ENCODE measurements around the gene BLOC1S1. TPM values are rescaled to one million over a fixed set of nuclear protein-coding genes. Genes with fewer than 3 reads are reported as not detected.

The BLOC1S1 gene
- total RNA-seq, 1 experiment from 2014 or later: 85.5 TPM

DNA sequence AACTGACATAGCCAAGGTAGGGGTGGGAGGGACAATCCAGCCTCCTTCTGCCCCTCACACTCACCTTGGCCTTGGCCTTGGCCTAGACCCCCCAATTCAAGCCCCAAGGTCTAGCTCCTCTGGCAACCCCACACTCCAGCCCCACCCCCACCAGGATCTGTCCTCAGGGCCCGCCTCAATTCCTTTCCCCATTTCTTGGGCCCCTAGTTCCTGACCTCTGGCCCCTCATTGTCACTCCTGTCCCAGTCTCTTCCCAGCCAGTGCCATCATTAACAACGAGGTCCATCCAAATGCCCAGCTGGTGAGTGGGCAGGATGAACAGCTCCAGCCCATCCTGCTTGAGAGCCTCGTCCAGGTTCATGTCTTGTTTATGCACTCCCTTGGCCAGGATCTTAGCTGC is 20.2 kb downstream of the BLOC1S1 start:
- Histone ChIP-seq H3K27me3 (ENCODE audit: insufficient read depth, low read length) (no peaks in the 10 kb centered on the region), H3K4me1 (ENCODE audit: control insufficient read depth in 1 of 2, insufficient read depth in 2 of 2, low read length in 2 of 2) (peaks cover 12 to 42% of the 10 kb centered on the region in 2 experiments), H2AFZ (ENCODE audit: low read depth, low read length, poor library complexity, severe bottlenecking) (no peak overlapping the region), H3K9ac (ENCODE audit: low read length) (no peak overlapping the region), H3K4me2 (ENCODE audit: low read length) (no peak overlapping the region), H3K9me2 (ENCODE audit: insufficient read depth) (no peaks in the 10 kb centered on the region), H3K4me3 (replicated peaks in 1 of 2; ENCODE audit: low read depth in 1 of 2, low read length in 2 of 2) (no peak overlapping the region), H3K36me3 (ENCODE audit: control insufficient read depth in 1 of 2, insufficient read depth in 2 of 2, low read length in 2 of 2) (no peaks in the 10 kb centered on the region), H3K9me3 (ENCODE audit: control insufficient read depth in 1 of 2, insufficient read depth in 1 of 2, low read depth in 1 of 2, low read length in 2 of 2) (no peaks in the 10 kb centered on the region), H3K27ac (ENCODE audit: low read depth, low read length) (no peak overlapping the region), H4K20me1 (ENCODE audit: insufficient read depth) (no peaks in the 10 kb centered on the region), H3K79me2 (ENCODE audit: insufficient read depth, low read length) (no peaks in the 10 kb centered on the region)
- TF ChIP-seq EZH2phosphoT487 (IDR thresholded peaks at IDR 0.05; ENCODE audit: borderline replicate concordance) (no peak), RAD21 (IDR thresholded peaks at IDR 0.05; ENCODE audit: low read depth) (no peak), ZNF274 (IDR thresholded peaks at IDR 0.05; ENCODE audit: low read depth, low read length) (no peak), ZFX (IDR thresholded peaks at IDR 0.05) (no peak), CEBPB (IDR thresholded peaks at IDR 0.05; ENCODE audit: low read depth) (no peak), SIN3A (IDR thresholded peaks at IDR 0.05; ENCODE audit: low read depth) (no peak), ELF1 (IDR thresholded peaks at IDR 0.05; ENCODE audit: borderline replicate concordance, low read depth) (no peak), POLR2A (IDR thresholded peaks at IDR 0.05; ENCODE audit: borderline replicate concordance, extremely low read depth, insufficient read depth, insufficient read length) (no peak), YY1 (IDR thresholded peaks at IDR 0.05; ENCODE audit: extremely low read depth, insufficient replicate concordance, low read depth, low read length) (no peak), SRF (IDR thresholded peaks at IDR 0.05; ENCODE audit: low read depth) (no peak), TCF7L2 (IDR thresholded peaks at IDR 0.05; ENCODE audit: borderline replicate concordance, extremely low read depth, insufficient read depth, insufficient read length) (no peak), FOSL1 (IDR thresholded peaks at IDR 0.05; ENCODE audit: low read depth) (no peak), EZH2 (IDR thresholded peaks at IDR 0.05) (no peak)
- TF ChIP-seq, protein P1, sequence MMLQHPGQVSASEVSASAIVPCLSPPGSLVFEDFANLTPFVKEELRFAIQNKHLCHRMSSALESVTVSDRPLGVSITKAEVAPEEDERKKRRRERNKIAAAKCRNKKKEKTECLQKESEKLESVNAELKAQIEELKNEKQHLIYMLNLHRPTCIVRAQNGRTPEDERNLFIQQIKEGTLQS (IDR thresholded peaks at IDR 0.05): no peak
- TF ChIP-seq, protein P2, sequence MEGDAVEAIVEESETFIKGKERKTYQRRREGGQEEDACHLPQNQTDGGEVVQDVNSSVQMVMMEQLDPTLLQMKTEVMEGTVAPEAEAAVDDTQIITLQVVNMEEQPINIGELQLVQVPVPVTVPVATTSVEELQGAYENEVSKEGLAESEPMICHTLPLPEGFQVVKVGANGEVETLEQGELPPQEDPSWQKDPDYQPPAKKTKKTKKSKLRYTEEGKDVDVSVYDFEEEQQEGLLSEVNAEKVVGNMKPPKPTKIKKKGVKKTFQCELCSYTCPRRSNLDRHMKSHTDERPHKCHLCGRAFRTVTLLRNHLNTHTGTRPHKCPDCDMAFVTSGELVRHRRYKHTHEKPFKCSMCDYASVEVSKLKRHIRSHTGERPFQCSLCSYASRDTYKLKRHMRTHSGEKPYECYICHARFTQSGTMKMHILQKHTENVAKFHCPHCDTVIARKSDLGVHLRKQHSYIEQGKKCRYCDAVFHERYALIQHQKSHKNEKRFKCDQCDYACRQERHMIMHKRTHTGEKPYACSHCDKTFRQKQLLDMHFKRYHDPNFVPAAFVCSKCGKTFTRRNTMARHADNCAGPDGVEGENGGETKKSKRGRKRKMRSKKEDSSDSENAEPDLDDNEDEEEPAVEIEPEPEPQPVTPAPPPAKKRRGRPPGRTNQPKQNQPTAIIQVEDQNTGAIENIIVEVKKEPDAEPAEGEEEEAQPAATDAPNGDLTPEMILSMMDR (IDR thresholded peaks at IDR 0.05 in 2 of 3, conservative IDR thresholded peaks at IDR 0.05 in 1 of 3; ENCODE audit: borderline replicate concordance in 1 of 3, insufficient read depth in 1 of 3, low read depth in 2 of 3, low read length in 2 of 3): no peak
- intact Hi-C loops (cut with micrococcal nuclease): loop anchor here (5.0 to 10.0 kb wide), 2 partner anchors 291 to 379 kb away; partner anchors contain the start of genes RPL41 and ZC3H10
- ChIA-PET CTCF (interaction anchor here (1.2 to 3.6 kb wide), 3 partner anchors 11 to 36 kb away, joined by 3 to 49 read pairs (median 3); no protein-coding TSS in a partner anchor), RAD21 (ENCODE audit: low non-redundant PET in 1 of 2, low total read pairs in 2 of 2, uncharacterized antibody in 2 of 2, unreplicated experiment in 2 of 2) (interaction anchor here in 1 of 2 experiments (0.7 kb wide), 1 partner anchor 13 kb away, joined by 3 read pairs; no protein-coding TSS in a partner anchor), POLR2A (interaction anchor here (1.0 kb wide), 1 partner anchor 455 kb away, joined by 4 read pairs; no protein-coding TSS in a partner anchor)
- ATAC-seq: no peak
- no TSS peak for BruUV-seq (replicated peaks)
- no peak for DNase-seq (ENCODE audit: low read depth, low spot score)
